Nephron progenitor cell (in vitro differentiated cells): ENCODE measurements around the gene CRY1.

Experiments used
- DNase-seq: peaks from one replicate; pipeline ENCODE4 v3.0.0; 2021
- H3K27ac Mint-ChIP-seq: 2 replicates; pipeline ENCODE4 v1.8.0; 2021; ENCODE audit warnings: mild to moderate bottlenecking, moderate library complexity, mixed read lengths
- H3K27me3 Mint-ChIP-seq: 2 replicates; pipeline ENCODE4 v1.8.0; 2021; ENCODE audit warnings: mild to moderate bottlenecking, low read depth, mixed read lengths; ENCODE audit not compliant: poor library complexity
- H3K36me3 Mint-ChIP-seq: 2 replicates; pipeline ENCODE4 v1.8.0; 2021; ENCODE audit warnings: low read depth, mixed read lengths
- H3K4me1 Mint-ChIP-seq: 2 replicates; pipeline ENCODE4 v1.8.0; 2021; ENCODE audit warnings: mixed read lengths
- H3K4me3 Mint-ChIP-seq: 2 replicates; pipeline ENCODE4 v1.8.0; 2021; ENCODE audit warnings: mild to moderate bottlenecking, moderate library complexity, mixed read lengths
- H3K9me3 Mint-ChIP-seq: 2 replicates; pipeline ENCODE4 v1.8.0; 2021; ENCODE audit warnings: mild to moderate bottlenecking, moderate library complexity, mixed read lengths
- TF ChIP-seq, protein P1 (sequence below): fragments of 200-600 bp; sonication (generic); IDR thresholded peaks from 2 replicates; pipeline ENCODE4 v1.5.0; 2021; ENCODE audit warnings: antibody characterized with exemption

CRY1 gene

DNA sequence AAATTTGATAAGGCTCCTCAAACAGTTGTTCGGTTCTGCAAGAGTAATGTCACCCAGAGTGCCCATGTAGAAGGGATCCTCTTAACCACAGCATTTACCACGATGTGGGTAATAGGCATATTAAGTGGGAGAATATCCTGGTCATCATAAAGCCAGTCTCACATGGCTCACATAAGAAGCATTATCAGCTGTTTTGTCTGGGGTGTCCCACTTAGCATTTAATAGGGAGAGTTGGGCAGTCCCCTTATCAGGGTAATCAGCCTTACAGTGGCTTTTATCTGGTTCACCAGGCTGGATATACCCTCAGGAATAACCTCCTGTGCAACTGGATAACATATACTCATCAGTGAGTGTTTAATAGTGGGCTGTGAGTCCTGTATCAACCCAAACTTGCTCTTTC is 150.6 kb downstream of the CRY1 start:
- H3K27ac Mint-ChIP-seq: no peak overlapping the region
- TF ChIP-seq, protein P1, sequence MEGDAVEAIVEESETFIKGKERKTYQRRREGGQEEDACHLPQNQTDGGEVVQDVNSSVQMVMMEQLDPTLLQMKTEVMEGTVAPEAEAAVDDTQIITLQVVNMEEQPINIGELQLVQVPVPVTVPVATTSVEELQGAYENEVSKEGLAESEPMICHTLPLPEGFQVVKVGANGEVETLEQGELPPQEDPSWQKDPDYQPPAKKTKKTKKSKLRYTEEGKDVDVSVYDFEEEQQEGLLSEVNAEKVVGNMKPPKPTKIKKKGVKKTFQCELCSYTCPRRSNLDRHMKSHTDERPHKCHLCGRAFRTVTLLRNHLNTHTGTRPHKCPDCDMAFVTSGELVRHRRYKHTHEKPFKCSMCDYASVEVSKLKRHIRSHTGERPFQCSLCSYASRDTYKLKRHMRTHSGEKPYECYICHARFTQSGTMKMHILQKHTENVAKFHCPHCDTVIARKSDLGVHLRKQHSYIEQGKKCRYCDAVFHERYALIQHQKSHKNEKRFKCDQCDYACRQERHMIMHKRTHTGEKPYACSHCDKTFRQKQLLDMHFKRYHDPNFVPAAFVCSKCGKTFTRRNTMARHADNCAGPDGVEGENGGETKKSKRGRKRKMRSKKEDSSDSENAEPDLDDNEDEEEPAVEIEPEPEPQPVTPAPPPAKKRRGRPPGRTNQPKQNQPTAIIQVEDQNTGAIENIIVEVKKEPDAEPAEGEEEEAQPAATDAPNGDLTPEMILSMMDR: no peak
- no peaks in the 10 kb centered on the region for H3K36me3 Mint-ChIP-seq
- no peak for DNase-seq
- H3K9me3 Mint-ChIP-seq: peaks cover 44% of the 10 kb centered on the region
- no peaks in the 10 kb centered on the region for H3K4me1 Mint-ChIP-seq
- no peak overlapping the region for H3K4me3 Mint-ChIP-seq
- peaks cover 2% of the 10 kb centered on the region for H3K27me3 Mint-ChIP-seq

DNA sequence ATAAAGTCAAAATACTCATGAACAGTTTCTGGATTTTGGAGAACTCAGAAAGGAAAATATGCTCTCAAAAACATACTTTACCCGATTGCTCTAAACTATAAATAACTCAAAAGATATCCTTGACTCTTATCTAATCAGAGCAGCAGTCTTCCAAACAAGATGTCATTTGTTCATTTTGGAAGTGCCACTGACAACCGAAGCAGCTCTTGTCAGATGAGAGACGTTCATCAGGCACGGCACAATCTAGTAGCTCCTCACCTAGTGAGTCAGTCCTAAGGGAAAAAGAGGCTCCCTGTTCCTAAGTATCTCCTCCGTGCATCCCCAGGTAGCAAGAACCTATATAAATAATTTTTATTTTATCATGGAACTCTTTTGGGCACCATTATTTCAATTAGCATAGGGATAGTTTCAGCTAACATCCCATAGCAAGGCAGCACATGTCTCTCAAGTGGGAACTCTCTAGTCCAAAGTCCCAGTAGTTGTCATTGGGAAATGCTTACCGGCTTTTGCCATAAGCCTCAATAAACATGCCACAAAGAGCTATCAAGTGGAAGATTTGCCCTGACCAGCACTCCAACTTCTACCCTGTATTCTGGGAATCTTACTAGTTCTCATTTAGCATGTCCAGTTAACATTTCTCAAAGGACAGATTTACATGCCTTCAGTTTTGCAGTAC is 151.7 kb downstream of the CRY1 start:
- H3K36me3 Mint-ChIP-seq: no peaks in the 10 kb centered on the region
- peaks cover 10% of the 10 kb centered on the region for H3K27me3 Mint-ChIP-seq
- no peak overlapping the region for H3K27ac Mint-ChIP-seq
- peaks cover 32% of the 10 kb centered on the region for H3K9me3 Mint-ChIP-seq
- no peaks in the 10 kb centered on the region for H3K4me1 Mint-ChIP-seq
- TF ChIP-seq, protein P1: no peak
- no peak for DNase-seq
- H3K4me3 Mint-ChIP-seq: no peak overlapping the region
